ENCODE results near the gene KRT85.

- TF ChIP-seq CTCF (IDR thresholded peaks at IDR 0.05; ENCODE audit: insufficient read depth, low read depth, low read length): no peak
- no peak for TF ChIP-seq EZH2 (IDR thresholded peaks at IDR 0.05; ENCODE audit: insufficient read depth, low read length)
Observed at GRCh38 chr12:52352951-52353350, 14.3 kb downstream of the KRT85 start.

Measured in astrocyte (in vitro differentiated cells and primary cell).